Activated naive CD4-positive, alpha-beta T cell treated with anti-CD3 and anti-CD28 coated beads, Interleukin-2, amount 10 ng/mL, durations not matched to agents 7 days and 5 days (primary cell): ENCODE measurements around the gene ADAMTS15.
A peak's percentile ranks its signal among the peaks of the same experiment; 100 is the strongest.

Experiments used
- CTCF ChIA-PET: fragments of 350-600 bp; sonication (Branson Sonifier 250); formaldehyde crosslinking; loops from one replicate; lab custom pipeline; 2021; ENCODE audit warnings: antibody characterized with exemption; lab: Charles Lee
- DNase-seq: peaks from one replicate; pipeline ENCODE4 v3.0.0-alpha.2; 2020
- H3K27ac Mint-ChIP-seq: one replicate; pipeline ENCODE4 v1.8.0; 2021; ENCODE audit warnings: mild to moderate bottlenecking, moderate library complexity, mixed read lengths
- H3K27me3 Mint-ChIP-seq: one replicate; pipeline ENCODE4 v1.8.0; 2021; ENCODE audit warnings: mild to moderate bottlenecking, mixed read lengths
- H3K36me3 Mint-ChIP-seq: one replicate; pipeline ENCODE4 v1.8.0; 2021; ENCODE audit warnings: mixed read lengths
- H3K4me1 Mint-ChIP-seq: one replicate; pipeline ENCODE4 v1.8.0; 2021; ENCODE audit warnings: mixed read lengths
- H3K4me3 Mint-ChIP-seq: one replicate; pipeline ENCODE4 v1.8.0; 2021; ENCODE audit warnings: mild to moderate bottlenecking, moderate library complexity, mixed read lengths
- H3K9me3 Mint-ChIP-seq: one replicate; pipeline ENCODE4 v1.8.0; 2021; ENCODE audit warnings: mixed read lengths

ADAMTS15 gene, protein sequence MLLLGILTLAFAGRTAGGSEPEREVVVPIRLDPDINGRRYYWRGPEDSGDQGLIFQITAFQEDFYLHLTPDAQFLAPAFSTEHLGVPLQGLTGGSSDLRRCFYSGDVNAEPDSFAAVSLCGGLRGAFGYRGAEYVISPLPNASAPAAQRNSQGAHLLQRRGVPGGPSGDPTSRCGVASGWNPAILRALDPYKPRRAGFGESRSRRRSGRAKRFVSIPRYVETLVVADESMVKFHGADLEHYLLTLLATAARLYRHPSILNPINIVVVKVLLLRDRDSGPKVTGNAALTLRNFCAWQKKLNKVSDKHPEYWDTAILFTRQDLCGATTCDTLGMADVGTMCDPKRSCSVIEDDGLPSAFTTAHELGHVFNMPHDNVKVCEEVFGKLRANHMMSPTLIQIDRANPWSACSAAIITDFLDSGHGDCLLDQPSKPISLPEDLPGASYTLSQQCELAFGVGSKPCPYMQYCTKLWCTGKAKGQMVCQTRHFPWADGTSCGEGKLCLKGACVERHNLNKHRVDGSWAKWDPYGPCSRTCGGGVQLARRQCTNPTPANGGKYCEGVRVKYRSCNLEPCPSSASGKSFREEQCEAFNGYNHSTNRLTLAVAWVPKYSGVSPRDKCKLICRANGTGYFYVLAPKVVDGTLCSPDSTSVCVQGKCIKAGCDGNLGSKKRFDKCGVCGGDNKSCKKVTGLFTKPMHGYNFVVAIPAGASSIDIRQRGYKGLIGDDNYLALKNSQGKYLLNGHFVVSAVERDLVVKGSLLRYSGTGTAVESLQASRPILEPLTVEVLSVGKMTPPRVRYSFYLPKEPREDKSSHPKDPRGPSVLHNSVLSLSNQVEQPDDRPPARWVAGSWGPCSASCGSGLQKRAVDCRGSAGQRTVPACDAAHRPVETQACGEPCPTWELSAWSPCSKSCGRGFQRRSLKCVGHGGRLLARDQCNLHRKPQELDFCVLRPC

DNA sequence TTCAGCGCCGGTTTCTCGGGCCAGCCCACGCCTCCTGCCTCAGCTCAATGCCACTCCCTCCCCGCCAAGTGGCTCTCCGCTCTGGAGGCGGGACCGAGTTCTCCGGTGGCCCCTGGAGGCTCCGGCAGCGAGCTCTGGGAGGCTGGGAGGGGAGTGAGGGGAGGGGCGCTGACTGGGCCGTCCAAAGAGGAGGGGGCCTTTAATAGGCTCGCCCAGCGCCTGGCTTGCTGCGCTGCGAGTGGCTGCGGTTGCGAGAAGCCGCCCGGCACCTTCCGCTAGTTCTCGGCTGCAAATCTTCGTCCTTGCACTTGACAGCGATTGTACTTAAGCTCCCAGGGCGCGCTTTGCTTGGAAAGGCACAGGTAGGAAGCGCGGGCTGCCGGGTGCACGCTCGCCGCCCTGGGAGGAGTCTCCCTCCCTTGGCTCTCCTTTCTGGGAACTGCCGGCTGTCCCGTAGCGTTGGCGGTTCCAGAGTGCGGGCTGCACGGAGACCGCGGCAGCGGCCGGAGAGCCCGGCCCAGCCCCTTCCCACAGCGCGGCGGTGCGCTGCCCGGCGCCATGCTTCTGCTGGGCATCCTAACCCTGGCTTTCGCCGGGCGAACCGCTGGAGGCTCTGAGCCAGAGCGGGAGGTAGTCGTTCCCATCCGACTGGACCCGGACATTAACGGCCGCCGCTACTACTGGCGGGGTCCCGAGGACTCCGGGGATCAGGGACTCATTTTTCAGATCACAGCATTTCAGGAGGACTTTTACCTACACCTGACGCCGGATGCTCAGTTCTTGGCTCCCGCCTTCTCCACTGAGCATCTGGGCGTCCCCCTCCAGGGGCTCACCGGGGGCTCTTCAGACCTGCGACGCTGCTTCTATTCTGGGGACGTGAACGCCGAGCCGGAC lies at the start of gene ADAMTS15:
TSS of gene ADAMTS15 (plus strand) at position 230 of the 894 bp plus-strand sequence. CDS start at position 559, 329 bp downstream.
- H3K36me3 Mint-ChIP-seq = no peaks in the 10 kb centered on the region
- H3K27me3 Mint-ChIP-seq = peaks cover 89% of the 10 kb centered on the region
- CTCF ChIA-PET = interaction anchor here (1.0 kb wide), 1 partner anchor 446 kb away, joined by 3 read pairs; no protein-coding TSS in a partner anchor
- H3K4me3 Mint-ChIP-seq = peak within 1 kb of the TSS; percentile 68
- no peak within 1 kb of the TSS for H3K27ac Mint-ChIP-seq
- H3K4me1 Mint-ChIP-seq = peaks cover 9% of the 10 kb centered on the region
- DNase-seq = peak; percentile 65
- no peaks in the 10 kb centered on the region for H3K9me3 Mint-ChIP-seq

GRCh38 chr11:130399196-130399595 lies 49.2 kb upstream of the ADAMTS15 start:
- H3K4me3 Mint-ChIP-seq = no peak overlapping the region
- DNase-seq = no peak
- H3K27me3 Mint-ChIP-seq = peaks cover 44% of the 10 kb centered on the region
- H3K36me3 Mint-ChIP-seq = no peaks in the 10 kb centered on the region
- H3K4me1 Mint-ChIP-seq = peaks cover 11% of the 10 kb centered on the region
- CTCF ChIA-PET = interaction anchor here (1.4 kb wide), 1 partner anchor 189 kb away, joined by 3 read pairs; no protein-coding TSS in a partner anchor
- H3K27ac Mint-ChIP-seq = no peak overlapping the region
- H3K9me3 Mint-ChIP-seq = no peaks in the 10 kb centered on the region

- Mint-ChIP-seq H3K4me3 (no peak overlapping the region), H3K4me1 (peaks cover 11% of the 10 kb centered on the region), H3K27me3 (peaks cover 42% of the 10 kb centered on the region), H3K36me3 (no peaks in the 10 kb centered on the region), H3K9me3 (no peaks in the 10 kb centered on the region), H3K27ac (no peak overlapping the region)
- CTCF ChIA-PET = no interaction called here
- DNase-seq = no peak
Measured at GRCh38 chr11:130400781-130401483, 47.5 kb upstream of the ADAMTS15 start.

DNA sequence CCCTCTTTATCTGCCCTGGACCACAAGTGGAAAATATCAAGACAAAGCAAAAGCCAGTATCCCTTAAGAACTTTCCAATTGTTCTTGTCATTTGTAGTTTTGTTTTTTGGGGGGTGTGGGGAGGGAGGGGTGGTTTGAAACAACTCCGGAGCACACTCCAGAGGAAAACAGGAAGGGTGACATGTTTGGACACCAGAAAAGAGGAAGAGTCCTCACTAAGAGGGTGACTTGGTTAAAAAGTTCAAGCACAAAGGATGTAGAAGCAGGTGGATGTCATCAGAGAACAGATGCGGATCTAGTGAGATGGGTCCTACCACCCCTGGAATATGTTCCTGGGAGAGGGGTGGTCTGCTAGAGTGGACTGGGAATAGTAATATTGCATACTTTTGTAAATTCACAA lies 45.9 kb upstream of the ADAMTS15 start:
- Mint-ChIP-seq H3K9me3 (no peaks in the 10 kb centered on the region), H3K27me3 (peaks cover 42% of the 10 kb centered on the region), H3K36me3 (no peaks in the 10 kb centered on the region), H3K4me1 (peaks cover 11% of the 10 kb centered on the region), H3K4me3 (no peak overlapping the region), H3K27ac (no peak overlapping the region)
- CTCF ChIA-PET = no interaction called here
- no peak for DNase-seq

DNA sequence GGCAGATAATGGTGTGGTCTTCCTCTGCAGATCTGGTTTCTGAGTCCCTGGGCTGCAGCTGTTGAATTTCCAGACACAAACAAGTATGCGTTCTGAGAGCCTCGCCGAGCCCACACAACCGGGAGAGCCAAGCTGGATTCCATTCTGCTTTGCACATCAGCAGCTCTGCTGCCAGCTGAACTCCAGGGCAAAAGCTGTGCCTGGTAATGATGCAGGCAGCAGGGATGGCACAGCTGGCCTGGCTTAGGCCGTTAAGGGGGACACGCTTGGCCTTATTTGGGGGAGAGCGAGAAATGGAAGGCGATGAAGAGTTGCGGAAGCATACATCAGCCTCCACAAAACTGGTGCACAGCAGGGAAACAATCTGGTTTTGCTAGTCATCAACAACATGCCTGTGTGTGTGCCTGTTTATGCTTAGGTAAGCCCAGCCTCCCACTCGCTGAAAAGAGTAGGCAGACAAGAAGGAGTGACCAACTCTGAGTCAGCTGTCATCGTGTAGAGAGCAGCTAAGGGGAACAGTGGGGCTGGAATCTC lies 45.1 kb upstream of the ADAMTS15 start:
- Mint-ChIP-seq H3K9me3 (no peaks in the 10 kb centered on the region), H3K4me3 (no peak overlapping the region), H3K36me3 (no peaks in the 10 kb centered on the region), H3K4me1 (peaks cover 11% of the 10 kb centered on the region), H3K27ac (no peak overlapping the region), H3K27me3 (peaks cover 37% of the 10 kb centered on the region)
- CTCF ChIA-PET = interaction anchor here (1.2 kb wide), 1 partner anchor 190 kb away, joined by 4 read pairs; no protein-coding TSS in a partner anchor
- DNase-seq = no peak

DNA sequence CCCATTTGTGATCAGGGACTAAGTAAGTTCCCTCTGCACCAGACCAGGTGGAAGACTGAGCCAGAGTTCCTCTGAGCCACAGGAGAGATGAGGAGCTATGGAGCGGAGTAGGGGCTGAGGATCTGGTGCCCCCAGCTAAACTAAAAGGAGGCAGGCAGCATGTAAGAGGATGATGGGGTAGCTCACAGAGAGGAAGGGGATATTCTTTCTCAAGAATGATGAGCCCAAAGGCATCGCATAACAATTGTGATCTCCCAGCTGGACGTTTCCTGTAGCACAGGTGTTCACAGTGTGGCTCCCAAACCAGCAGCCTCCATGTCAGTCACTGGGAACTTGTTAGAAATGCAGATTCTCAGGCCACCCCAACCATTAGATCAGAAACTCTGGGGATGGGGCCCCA lies 44.5 kb upstream of the ADAMTS15 start:
- Mint-ChIP-seq H3K4me1 (peaks cover 11% of the 10 kb centered on the region), H3K27me3 (peaks cover 33% of the 10 kb centered on the region), H3K27ac (no peak overlapping the region), H3K36me3 (no peaks in the 10 kb centered on the region), H3K4me3 (no peak overlapping the region), H3K9me3 (no peaks in the 10 kb centered on the region)
- CTCF ChIA-PET = interaction anchor here (1.2 kb wide), 1 partner anchor 191 kb away, joined by 4 read pairs; no protein-coding TSS in a partner anchor
- DNase-seq = no peak

GRCh38 chr11:130404727-130405126 lies 43.7 kb upstream of the ADAMTS15 start:
- CTCF ChIA-PET = no interaction called here
- Mint-ChIP-seq H3K4me1 (peaks cover 11% of the 10 kb centered on the region), H3K27ac (no peak overlapping the region), H3K36me3 (no peaks in the 10 kb centered on the region), H3K9me3 (no peaks in the 10 kb centered on the region), H3K4me3 (no peak overlapping the region), H3K27me3 (peaks cover 27% of the 10 kb centered on the region)
- DNase-seq = no peak

- H3K9me3 Mint-ChIP-seq = no peaks in the 10 kb centered on the region
- H3K27me3 Mint-ChIP-seq = peaks cover 29% of the 10 kb centered on the region
- H3K27ac Mint-ChIP-seq = no peak overlapping the region
- no peak for DNase-seq
- CTCF ChIA-PET = interaction anchor here (1.3 kb wide), 1 partner anchor 15 kb away, joined by 3 read pairs; no protein-coding TSS in a partner anchor
- H3K4me3 Mint-ChIP-seq = no peak overlapping the region
- no peaks in the 10 kb centered on the region for H3K36me3 Mint-ChIP-seq
- H3K4me1 Mint-ChIP-seq = peaks cover 8% of the 10 kb centered on the region
Measured at GRCh38 chr11:130405428-130405827, 43.0 kb upstream of the ADAMTS15 start.

- Mint-ChIP-seq H3K9me3 (no peaks in the 10 kb centered on the region), H3K27ac (no peak overlapping the region), H3K4me1 (no peaks in the 10 kb centered on the region), H3K4me3 (no peak overlapping the region), H3K36me3 (no peaks in the 10 kb centered on the region), H3K27me3 (peaks cover 20% of the 10 kb centered on the region)
- no peak for DNase-seq
- CTCF ChIA-PET = no interaction called here
Measured at GRCh38 chr11:130407978-130408377, 40.5 kb upstream of the ADAMTS15 start.

- no peak overlapping the region for H3K4me3 Mint-ChIP-seq
- DNase-seq = no peak
- H3K4me1 Mint-ChIP-seq = no peaks in the 10 kb centered on the region
- H3K27me3 Mint-ChIP-seq = peaks cover 24% of the 10 kb centered on the region
- H3K36me3 Mint-ChIP-seq = no peaks in the 10 kb centered on the region
- H3K27ac Mint-ChIP-seq = no peak overlapping the region
- no peaks in the 10 kb centered on the region for H3K9me3 Mint-ChIP-seq
- CTCF ChIA-PET = no interaction called here
Measured at GRCh38 chr11:130408401-130408890, 40.0 kb upstream of the ADAMTS15 start.

GRCh38 chr11:130408901-130409300 lies 39.5 kb upstream of the ADAMTS15 start:
- H3K36me3 Mint-ChIP-seq = no peaks in the 10 kb centered on the region
- H3K9me3 Mint-ChIP-seq = no peaks in the 10 kb centered on the region
- H3K4me3 Mint-ChIP-seq = no peak overlapping the region
- CTCF ChIA-PET = interaction anchor here (1.2 kb wide), 1 partner anchor 454 kb away, joined by 3 read pairs; no protein-coding TSS in a partner anchor
- no peak for DNase-seq
- H3K27ac Mint-ChIP-seq = no peak overlapping the region
- H3K27me3 Mint-ChIP-seq = peaks cover 29% of the 10 kb centered on the region
- H3K4me1 Mint-ChIP-seq = no peaks in the 10 kb centered on the region

- Mint-ChIP-seq H3K9me3 (no peaks in the 10 kb centered on the region), H3K36me3 (no peaks in the 10 kb centered on the region), H3K27ac (no peak overlapping the region), H3K4me3 (no peak overlapping the region), H3K4me1 (no peaks in the 10 kb centered on the region), H3K27me3 (peaks cover 36% of the 10 kb centered on the region)
- no peak for DNase-seq
- CTCF ChIA-PET = interaction anchor here (0.6 to 1.2 kb wide), 2 partner anchors 323 to 453 kb away, joined by 3 read pairs; no protein-coding TSS in a partner anchor
Measured at GRCh38 chr11:130409594-130410388, 38.7 kb upstream of the ADAMTS15 start.
